Fibroblast of villous mesenchyme (primary cell): ENCODE data around the gene HERC2. TPM values are rescaled to one million over a fixed set of nuclear protein-coding genes. Genes with fewer than 3 reads are reported as not detected.

Experiments
- DNase-seq: peaks from one replicate; pipeline ENCODE4 v3.0.0-alpha.2; 2010; ENCODE audit warnings: low read depth
- H3K4me3 ChIP-seq: 2 replicates; pipeline ENCODE4 v1.5.1; 2011; ENCODE audit warnings: low read depth, mild to moderate bottlenecking, low read length
- CTCF ChIP-seq: IDR thresholded peaks from 2 replicates; pipeline ENCODE4 v1.5.1; 2012; ENCODE audit warnings: low read depth, mild to moderate bottlenecking, low read length; ENCODE audit not compliant: insufficient read depth
- total RNA-seq: library from RNA; depleted of rRNA; stranded (reverse); fragments of >200 nt; gene quantifications from 2 replicates; pipeline ENCODE4 v1.2.3, GENCODE V29; 2012

HERC2 gene
- total RNA-seq, 1 donor = 41.0 TPM

- DNase-seq = no peak
- TF ChIP-seq CTCF = no peak
These were observed 207.0 kb downstream of the HERC2 start for GRCh38 chr15:28114721-28115622.

GRCh38 chr15:28114114-28114455 is 207.9 kb downstream of the HERC2 start:
- no peak overlapping the region for H3K4me3 ChIP-seq
- no peak for DNase-seq
- no peak for TF ChIP-seq CTCF

More at GRCh38 chr15:28114721-28115622, 207.0 kb downstream of the HERC2 start:
- no peak overlapping the region for H3K4me3 ChIP-seq

GRCh38 chr15:28113394-28114113 is 208.4 kb downstream of the HERC2 start:
- TF ChIP-seq CTCF = no peak
- DNase-seq = no peak
- no peak overlapping the region for H3K4me3 ChIP-seq

GRCh38 chr15:28112962-28113361 is 209.0 kb downstream of the HERC2 start:
- DNase-seq = no peak
- no peak overlapping the region for H3K4me3 ChIP-seq
- TF ChIP-seq CTCF = no peak

GRCh38 chr15:28112101-28112760 is 209.7 kb downstream of the HERC2 start:
- no peak for DNase-seq
- H3K4me3 ChIP-seq = no peak overlapping the region
- no peak for TF ChIP-seq CTCF

GRCh38 chr15:28111543-28111942 is 210.4 kb downstream of the HERC2 start:
- no peak for DNase-seq
- no peak overlapping the region for H3K4me3 ChIP-seq
- no peak for TF ChIP-seq CTCF
